D721Med (cell line): ENCODE results near the gene MAPK8IP3.

Experiments
- DNase-seq: peaks from one replicate; pipeline ENCODE4 v3.0.0; 2011; ENCODE audit warnings: low spot score; ENCODE audit not compliant: insufficient read length
- FAIRE-seq: peaks from 2 replicates; lab custom pipeline; 2011; peaks lifted over from hg19 to GRCh38; lab: Jason Lieb, UNC
- CTCF ChIP-seq: IDR thresholded peaks from 2 replicates; pipeline ENCODE4 v1.5.1; 2012; ENCODE audit warnings: mild to moderate bottlenecking, control low read depth; ENCODE audit not compliant: insufficient read depth; ENCODE audit errors: missing control alignments

The MAPK8IP3 gene

GRCh38 chr16:1666316-1666715 is 39.7 kb upstream of the MAPK8IP3 start:
- no peak for FAIRE-seq
- no peak for DNase-seq
- no peak for TF ChIP-seq CTCF

GRCh38 chr16:1667271-1667670 is 38.7 kb upstream of the MAPK8IP3 start:
- no peak for TF ChIP-seq CTCF
- FAIRE-seq = no peak
- no peak for DNase-seq

- no peak for TF ChIP-seq CTCF
- FAIRE-seq = no peak
- no peak for DNase-seq
Observed at GRCh38 chr16:1667916-1668315, 38.1 kb upstream of the MAPK8IP3 start.

- no peak for FAIRE-seq
- no peak for DNase-seq
- TF ChIP-seq CTCF = no peak
Observed at GRCh38 chr16:1668612-1669319, 37.2 kb upstream of the MAPK8IP3 start.

- FAIRE-seq (no peak), DNase-seq (no peak)
- no peak for TF ChIP-seq CTCF
Observed at GRCh38 chr16:1669698-1670097, 36.3 kb upstream of the MAPK8IP3 start.

- no peak for DNase-seq
- no peak for FAIRE-seq
- TF ChIP-seq CTCF = no peak
Observed at GRCh38 chr16:1670371-1670770, 35.6 kb upstream of the MAPK8IP3 start.

- DNase-seq = no peak
- no peak for FAIRE-seq
- TF ChIP-seq CTCF = no peak
Observed at GRCh38 chr16:1670866-1671265, 35.1 kb upstream of the MAPK8IP3 start.
